H1 (cell line): ENCODE measurements around the gene ADCY3. TPM values are rescaled to one million over a fixed set of nuclear protein-coding genes. Genes with fewer than 3 reads are reported as not detected.

ENCODE experiments used
- EP300 ChIP-seq, 2 experiments: IDR thresholded peaks; 1 replicate in 1 of 2; 2 replicates in 1 of 2; pipeline ENCODE4 v1.6.1; 2011 to 2012; ENCODE audit warnings: low read depth in 2 of 2, low read length in 2 of 2, mild to moderate bottlenecking in 2 of 2, borderline replicate concordance in 1 of 2, inconsistent platforms in 1 of 2, moderate library complexity in 1 of 2
- SUZ12 ChIP-seq: fragments of 200-600 bp; sonication (generic); IDR thresholded peaks from 2 replicates; pipeline ENCODE4 v1.6.1; 2012; ENCODE audit warnings: mild to moderate bottlenecking, inconsistent platforms, low read length, moderate library complexity, mixed read lengths
- polyA plus RNA-seq, 7 experiments: library from polyadenylated mRNA; depleted of rRNA in 3 of 7; stranded (reverse) in 5 of 7; unstranded in 2 of 7; fragments of >200 nt in 5 of 7; fragments of 200-250 nt in 2 of 7; gene quantifications; 1 replicate in 5 of 7; 2 replicates in 1 of 7; 4 replicates in 1 of 7; pipeline versions ENCODE4 v1.2.1 to v1.2.3, GENCODE V29; 2011 to 2013; ENCODE audit warnings: missing spikeins in 2 of 7, mixed read lengths in 2 of 7
- total RNA-seq: library from RNA; stranded (reverse); fragmentation: NEBNext Ultra II Directional; extraction: Animal tissue kit (Norgen Biotek cat#: 25700); gene quantifications from 2 replicates; pipeline ENCODE4 v1.2.1, GENCODE V29; 2021

ADCY3 gene
- total and polyA plus RNA-seq, 2 of the 8 experiments (the other 6 are each of a cell fraction or from before 2014, with no cell fraction given) = 45.1 to 52.9 TPM

- no peak for TF ChIP-seq EP300 (IDR thresholded peaks at IDR 0.05; ENCODE audit: borderline replicate concordance in 1 of 2, low read depth in 2 of 2, low read length in 2 of 2)
- no peak for TF ChIP-seq SUZ12
Measured at GRCh38 chr2:24771764-24772586, 148.1 kb downstream of the ADCY3 start (continued).
